Measurements from ENCODE around the gene NTSR2.
A peak's percentile ranks its signal among the peaks of the same experiment; 100 is the strongest.

NTSR2 gene

DNA sequence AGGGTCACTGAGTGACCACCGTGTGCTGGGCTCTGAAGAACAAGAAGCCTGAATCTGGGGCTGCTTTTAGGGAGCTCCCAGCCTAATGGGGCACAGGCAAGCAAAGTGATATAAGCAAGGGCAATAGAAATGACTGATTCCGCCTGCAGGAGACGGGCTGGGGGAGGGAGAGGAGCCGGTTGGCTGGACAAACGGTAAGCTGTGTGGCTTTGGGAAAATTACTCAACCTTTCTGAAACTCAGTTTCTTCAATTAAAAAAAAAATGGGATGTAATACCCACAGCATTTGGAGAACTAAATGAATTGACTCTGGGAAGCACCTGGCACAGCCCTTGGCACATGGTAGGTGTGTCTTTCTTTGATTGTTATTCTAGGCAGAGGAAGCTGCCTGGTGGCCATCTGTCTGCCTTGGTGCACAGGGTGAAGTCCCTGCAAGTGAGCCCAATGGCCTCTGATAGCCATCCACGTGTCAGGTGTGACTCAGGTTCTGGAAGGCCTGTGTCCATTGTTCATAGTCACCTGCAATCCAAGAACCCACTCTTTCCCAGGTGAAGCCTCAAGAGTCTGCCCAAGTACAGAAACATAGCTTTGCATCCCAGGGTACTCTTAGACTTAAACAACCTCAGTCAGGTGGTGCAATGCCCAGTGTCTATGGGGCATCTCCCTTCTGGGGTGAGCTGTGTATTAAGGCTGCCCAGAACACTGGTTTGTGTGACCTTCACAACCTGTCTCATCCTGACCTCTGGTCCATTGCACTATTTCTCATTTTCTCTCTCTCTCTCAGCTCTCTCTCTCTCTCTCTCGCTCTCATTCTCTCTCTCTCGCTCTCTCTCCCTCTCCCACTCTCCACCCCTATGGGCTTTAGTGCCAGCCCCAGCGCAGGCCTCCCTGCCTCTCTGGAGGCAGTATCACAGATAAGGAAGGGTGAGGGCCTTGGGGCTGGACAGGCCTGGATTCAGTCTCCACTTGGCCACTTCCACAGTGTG is 30.0 kb upstream of the NTSR2 start:
- peak; percentile 44 for DNase-seq (ENCODE audit: low spot score)

DNA sequence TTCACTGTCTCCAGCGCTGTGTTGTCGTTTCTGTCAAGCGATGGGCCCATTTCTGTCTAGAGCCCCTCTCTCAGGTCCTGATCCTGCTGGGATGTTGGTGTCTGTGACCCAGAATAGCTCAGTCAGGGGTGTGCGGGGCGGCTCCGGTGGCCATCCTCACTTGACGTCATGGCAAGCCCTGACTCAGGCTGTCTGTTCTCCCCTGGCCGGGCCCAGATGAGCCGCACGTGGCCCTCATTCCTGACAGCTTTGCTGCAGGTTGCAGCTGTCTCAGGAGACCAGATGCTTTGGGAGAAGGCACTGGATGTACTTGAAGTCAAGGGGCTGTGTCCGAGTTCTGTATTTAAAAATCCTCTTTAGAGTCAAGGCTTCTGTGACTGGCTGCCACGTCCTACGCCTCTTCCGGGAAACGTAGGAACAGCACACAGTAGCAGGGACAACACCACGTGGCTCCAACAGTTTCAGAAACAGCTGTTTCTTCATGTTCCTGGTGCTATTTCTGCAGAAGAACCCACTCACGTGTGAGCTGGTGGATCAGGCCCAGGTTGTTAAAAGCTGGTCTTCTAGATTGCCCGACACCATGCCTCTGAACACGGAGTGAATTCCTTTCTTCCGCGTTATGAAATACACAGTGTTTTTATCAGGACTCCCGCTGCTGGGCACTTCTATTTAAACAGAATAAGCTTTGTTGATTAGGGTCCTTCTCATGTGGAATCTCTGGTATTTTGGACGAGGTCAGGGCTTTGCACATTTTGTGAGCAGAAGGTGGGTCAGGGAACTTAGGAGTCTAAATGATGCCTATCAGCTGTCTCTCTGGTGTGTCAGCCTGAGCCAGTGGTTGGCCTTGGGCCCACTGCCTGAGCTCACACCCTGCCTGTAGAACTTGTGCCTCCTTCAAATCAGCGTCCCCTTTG is 28.3 kb upstream of the NTSR2 start:
- DNase-seq (ENCODE audit: low spot score), result peak; percentile 37

DNA sequence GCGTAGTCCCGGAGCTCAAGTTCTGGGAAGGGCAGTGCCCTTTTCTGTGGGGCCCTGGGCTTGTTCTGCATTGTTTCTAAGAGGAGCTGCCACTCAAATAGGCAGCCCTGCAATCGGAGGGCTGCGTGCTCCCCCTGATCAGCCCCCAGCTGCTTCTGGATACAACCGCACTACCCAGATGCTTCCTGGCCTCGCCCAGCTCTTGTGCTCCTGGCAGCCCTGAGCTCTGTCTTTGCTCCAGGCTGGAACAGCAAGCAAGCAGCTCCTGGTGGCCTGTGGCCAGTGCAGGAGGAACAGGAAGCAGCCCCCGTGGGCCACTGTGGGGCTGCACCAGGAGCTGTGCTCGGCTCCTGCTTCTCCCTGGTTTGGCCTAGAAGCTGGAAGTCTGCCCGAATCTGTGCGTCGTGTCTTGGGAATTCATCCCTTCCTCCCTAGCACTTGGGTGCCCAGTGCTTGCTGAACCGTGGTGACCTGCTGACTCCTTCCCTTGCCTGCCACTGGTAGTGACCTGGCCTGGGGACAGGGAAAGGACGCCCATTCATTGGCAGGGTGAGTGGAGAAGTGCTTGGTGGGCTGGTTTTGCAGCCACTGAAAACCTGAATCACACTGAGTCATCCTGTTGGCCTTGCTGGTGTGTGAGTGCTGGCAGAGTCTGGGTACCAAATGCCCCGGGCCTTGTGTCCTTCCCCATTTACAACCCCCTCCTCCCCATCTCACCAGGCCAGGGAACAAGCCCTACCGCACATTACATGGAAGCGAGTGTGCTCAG is 27.3 kb upstream of the NTSR2 start:
- DNase-seq (ENCODE audit: low spot score), result peak; percentile 100

DNA sequence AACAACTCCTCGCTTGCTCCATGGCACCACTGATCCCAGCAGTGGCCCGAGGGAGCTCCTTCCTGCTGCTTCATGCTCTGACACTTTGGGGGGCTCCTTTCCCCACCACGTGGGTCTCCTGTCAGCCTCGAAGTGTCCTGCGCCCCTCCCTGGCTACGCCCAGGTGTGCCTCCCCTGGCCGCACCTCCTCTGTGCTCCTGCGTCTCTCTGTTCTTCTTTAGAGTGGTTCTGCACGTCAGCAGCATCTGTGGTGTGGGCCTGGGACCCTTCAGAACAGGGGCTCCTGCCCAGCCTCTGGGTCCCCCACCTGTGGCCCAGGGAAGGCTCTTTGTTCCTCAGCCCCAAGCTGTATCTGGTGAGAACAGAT is 26.7 kb upstream of the NTSR2 start:
- DNase-seq (ENCODE audit: low spot score), result no peak

DNA sequence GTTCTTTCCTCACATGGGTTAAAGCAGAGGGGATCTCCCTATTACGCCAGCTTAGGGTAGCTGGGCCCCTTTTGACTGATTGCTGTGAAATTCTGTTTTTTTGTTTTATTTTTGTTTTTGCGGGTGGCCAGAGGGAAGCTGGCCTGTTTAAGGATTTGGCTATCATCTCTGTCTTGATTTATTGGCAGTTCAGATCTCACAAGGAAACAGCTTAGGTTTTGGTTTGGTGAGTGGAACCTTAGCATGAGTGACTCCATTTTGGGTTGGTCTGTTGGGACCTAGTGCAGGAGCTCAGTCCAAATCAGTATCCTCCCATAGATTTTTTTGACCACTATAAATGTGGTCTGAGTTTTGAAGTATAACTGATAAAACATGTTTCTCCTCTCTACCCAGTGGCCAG is 25.6 kb upstream of the NTSR2 start:
- DNase-seq (ENCODE audit: low spot score), result no peak

DNA sequence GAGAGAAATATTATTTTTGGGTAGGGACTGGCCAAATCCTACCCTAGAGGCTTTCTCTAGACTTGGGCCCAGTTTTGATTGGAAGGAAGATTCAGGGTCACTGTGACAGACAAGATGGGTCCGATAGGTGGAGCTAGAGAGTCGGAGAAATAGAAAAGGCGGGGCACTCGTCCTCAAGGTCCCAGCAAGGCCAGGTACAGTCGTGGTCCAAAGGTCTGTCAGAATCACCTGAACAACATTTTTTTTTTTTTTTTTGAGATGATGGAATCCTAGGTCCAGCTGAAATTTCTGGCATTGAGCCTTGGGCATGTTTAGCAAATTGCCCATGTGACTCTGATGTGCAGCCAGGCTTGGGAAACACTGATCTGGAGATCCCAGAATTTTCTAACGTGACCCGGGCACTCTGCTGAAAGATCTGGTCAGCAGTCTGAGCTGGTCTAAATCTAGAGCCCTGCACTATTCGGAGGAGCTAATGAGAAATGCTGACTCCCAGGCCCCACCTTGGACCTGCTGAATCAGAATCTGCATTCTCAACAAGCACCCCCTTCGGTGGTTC is 23.0 kb upstream of the NTSR2 start:
- DNase-seq (ENCODE audit: low spot score), result peak; percentile 74

DNA sequence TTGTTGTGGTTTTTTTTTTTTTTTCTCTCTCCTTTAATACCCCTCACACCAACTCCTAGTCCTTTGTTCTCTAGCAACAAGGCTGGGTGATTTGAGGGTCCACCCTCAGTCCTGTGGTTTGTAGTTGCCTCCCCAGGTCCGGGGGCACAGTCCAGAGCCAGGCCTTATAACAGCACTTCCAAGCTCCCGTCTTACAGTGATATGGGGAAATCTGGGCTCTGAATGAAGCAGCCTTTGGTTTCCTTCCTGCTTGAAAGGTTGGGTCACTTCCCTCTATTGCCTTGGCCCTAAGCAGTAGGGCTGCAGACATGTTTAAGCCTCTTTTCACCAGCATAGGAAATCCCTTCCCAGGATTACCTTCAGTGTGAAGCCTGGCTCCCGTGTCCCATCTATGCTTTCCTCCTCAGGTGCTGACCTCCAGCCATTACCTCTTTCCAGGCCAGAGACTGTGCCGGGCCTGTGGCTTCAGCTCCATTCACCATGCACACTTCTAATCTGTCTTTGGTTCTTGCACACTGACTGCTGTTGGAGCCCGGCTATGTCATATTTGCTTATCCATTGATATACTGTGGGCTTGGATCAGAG is 21.2 kb upstream of the NTSR2 start:
- no peak for DNase-seq (ENCODE audit: low spot score)

DNA sequence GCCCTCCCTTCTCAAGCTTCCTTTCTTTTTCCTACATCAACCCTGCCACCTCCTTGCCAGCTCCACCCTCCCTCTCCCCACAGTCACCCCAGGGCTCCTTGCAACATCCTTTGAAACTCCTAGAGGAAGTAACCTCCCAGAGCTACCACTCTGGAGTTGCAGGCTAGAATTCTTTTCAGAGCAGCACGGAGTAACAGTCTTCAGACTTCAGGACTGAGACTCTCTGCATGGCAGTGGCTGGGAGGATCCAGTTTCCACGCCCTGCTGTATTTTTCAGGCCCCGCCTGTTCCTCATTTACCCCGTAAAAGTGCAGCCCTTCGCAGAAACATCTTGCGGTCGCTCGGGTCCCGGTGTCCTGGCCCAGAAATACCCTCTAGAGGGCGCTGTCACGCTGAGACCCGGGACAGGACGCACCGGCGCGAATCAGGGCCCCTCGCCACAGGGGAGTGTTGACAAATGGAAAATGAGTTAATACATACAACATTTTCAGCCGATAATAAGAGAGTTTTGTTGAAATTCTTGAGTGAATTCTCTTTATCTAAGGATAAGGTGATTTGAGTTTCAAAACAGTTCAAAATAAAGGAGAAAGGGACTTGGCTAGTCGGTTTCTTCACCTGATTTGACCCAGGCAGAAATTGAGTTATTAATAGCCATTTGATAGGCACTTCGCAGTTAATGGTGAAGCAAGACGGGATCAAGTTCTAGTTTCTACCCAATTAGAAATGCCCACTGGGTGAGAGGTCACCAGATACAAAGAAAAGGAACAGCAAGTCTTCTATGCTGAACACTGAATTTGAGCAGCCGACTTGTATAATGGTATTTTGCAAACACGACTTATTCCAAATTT is 18.5 kb upstream of the NTSR2 start:
- peak; percentile 83 for DNase-seq (ENCODE audit: low spot score)

DNA sequence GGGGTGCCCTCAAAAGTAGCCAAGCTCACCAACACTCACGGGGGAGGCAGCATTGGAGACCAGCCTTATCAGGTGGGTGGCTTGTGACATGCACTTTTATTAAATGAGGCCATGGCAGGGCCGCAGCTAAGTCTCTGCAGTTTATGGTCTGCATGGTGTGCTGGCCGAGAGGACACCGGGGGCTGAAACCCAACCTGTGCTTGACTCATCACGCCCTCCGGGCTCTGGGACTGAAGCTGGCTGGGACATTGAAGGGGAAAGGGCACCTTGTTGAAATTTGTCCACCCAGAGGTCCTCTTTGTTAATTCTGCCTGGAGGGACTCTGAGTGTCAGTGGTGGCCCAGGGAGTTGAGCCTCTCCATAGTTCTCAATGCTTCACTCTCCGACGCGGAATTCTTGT is 17.7 kb upstream of the NTSR2 start:
- no peak for DNase-seq (ENCODE audit: low spot score)

DNA sequence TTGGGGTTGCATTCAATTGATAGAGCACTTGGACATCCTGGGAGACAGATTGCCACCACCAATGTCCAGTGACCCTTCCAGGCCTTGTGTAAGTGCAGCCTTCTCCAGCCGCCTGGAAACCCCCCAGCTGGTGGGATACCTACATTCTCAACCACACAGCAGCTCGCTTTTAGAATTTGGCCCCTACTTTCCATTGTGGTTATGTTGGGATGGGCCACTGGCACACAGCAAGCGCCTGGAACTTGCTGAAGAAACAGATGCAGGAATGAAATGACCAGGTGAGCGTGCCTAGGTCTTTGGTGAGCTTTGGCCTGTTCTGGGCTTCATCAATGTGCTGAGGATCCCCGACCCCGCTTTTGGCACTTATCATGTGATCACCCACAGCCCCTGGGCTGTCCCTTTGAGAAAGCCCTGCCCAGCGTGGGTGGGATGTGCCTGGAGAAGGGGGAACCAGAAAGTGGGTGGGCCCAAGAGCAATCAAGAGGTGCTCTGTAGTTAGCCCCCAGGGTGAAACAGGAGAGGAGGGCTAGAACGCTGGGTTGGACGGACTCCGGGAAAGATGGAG is 16.0 kb upstream of the NTSR2 start:
- DNase-seq (ENCODE audit: low spot score), result no peak

DNA sequence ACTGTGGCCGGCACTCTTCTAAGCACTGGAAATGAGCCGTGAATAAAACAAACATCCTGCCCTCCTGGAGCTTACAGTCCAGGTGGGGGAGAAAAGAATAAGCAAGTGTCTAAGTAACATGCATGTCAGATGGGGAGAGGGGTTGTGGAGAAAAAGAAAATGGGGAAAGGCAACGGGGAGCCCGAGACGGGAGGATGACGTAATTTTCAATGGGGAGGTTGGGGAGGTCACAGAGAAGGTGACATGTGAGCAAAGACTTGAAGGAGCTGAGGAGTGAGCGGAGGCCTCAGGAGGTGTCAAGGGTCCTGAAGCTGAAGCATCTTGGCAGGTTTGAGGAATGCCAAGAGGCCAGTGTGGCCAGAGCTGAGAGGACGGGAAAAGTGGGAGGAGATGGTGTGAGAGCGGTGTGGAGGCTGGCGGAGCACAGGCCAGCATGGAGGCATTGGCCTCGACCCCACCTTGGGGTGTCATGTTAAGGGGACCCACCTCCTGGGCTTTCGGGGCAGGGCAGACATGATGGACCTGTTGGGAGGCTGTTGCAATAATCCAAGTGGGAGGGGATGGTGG is 15.0 kb upstream of the NTSR2 start:
- DNase-seq (ENCODE audit: low spot score), result no peak

DNA sequence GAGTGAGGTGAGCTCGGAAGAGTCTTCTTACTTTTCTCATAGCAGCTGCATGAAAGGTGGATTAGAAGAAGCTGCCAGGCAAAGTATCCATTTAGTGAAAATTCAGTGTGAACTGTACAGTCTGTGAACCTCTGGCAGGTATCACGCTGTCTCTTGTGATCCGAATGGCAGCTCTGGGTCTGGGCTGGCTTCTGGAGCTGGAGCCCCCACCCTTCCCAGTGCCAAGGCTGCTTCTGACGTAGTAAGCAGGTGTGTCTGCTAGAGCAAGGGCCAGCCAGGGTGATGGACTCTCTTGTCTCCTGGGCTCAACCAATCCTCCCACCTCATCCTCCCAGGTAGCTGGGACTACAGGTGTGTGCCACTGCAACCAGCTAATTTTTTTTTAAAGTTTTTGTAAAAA is 14.0 kb upstream of the NTSR2 start:
- no peak for DNase-seq (ENCODE audit: low spot score)

DNA sequence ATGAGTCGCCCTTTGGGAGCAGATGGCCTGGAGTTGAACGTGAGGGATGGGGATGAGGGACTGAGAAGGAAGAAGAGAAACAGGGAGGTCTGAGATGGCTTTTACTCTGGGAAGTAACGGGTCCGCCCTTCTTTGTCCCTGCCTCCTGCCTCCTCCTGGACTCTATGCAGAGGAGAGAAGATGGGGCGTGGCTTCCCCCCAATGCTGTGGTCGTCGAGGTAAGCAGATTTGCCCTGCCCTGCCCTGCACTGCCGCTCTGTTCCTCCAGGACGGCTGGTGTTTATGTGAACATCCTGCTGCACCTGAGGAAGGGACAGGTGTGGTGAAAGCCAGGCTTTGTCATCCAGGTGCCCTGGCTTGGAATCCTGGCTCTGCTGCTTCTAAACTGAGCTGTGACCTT is 13.5 kb upstream of the NTSR2 start:
- no peak for DNase-seq (ENCODE audit: low spot score)

DNA sequence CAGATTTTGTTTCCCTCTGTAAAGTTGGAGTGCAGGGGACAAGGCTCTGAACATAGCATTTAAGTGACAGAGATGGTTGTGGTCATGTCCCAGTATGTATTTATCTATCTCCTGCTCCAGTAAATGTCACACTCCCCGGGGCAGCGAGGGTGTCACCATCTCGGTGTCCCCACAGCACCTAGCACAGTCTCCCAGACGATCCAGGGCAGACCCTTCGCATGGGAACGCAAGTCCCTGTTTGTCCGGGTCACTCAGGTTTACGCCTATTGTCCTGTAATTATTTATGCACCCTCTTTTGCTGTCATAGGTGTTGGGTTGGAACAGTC is 12.6 kb upstream of the NTSR2 start:
- no peak for DNase-seq (ENCODE audit: low spot score)

DNA sequence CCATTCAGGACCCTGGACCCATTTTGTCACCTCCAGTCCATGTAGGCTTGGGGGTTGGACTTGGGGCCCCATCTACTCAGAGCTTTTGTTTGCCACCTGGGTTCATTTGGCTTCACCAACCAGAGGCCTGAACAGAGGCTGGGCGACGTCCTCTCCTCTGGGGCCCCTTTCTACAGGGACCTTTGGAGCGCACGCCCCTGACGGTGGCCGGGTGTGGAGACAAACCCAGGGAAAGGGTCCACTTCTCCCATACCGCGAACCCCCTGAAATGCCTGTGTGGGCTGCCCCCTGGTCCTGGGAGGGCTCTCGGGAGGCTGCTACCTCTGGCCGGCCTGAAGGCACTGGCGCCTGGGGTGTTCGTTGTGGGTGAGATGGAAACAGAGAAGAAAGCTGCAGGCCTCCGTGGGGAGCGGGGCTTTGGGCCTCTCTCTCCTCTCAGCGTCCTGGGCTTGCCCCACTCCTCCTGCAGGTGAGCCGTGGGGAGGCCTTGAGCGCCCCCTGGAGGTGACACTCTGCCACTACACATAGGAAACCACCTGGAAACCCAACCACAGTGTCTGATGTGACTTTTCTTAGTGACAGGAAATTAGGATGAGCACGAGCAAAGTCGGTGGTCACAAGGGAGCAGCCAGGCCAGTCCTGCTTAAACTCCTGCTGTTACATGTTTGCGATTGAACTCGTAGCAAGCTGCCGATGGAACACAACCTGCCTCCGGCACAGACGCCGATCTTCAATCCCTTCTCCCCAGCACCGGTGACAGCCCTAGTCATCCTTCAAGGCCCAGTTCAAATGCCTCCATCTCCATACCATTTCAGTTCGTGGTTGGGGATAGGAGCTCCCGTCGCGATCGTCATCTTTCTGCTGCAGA is 12.0 kb upstream of the NTSR2 start:
- DNase-seq (ENCODE audit: low spot score), result peak; percentile 46

DNA sequence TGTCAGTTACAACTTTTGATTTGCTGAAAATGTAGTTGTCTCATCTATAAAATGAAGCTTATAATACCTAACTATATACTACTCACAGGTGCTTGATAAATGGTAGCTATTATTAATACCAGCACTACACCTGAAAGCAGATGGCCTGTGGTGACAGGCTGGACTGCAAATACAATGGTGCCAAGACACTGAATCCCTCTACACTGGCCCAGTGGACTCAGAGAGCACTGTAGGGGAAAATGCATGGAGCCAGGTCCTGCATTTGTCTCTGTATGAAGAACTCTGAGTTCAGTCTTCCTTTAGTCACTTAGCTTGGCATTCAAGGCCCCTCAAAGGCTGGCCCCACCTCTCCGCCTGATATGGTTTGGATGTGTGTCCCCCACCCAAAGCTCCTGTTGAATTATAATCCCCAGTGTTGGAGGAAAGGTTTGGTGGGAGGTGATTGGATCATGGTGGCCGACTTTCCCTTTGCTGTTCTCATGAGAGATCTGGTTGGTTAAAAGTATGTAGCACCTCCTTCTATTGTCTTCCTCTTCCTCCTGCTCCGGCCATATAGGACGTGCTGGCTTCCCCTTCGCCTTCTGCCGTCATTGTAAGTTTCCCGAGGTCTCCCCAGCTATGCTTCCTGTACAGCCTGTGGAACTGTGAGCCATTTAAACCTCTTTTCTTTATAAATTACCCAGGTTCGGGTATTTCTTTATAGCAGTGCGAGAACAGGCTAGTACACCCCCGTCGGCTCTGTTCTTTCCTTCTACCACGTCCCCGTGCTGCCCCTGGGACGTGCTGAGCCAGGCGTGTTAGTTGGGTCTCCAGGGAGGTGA is 11.1 kb upstream of the NTSR2 start:
- no peak for DNase-seq (ENCODE audit: low spot score)

DNA sequence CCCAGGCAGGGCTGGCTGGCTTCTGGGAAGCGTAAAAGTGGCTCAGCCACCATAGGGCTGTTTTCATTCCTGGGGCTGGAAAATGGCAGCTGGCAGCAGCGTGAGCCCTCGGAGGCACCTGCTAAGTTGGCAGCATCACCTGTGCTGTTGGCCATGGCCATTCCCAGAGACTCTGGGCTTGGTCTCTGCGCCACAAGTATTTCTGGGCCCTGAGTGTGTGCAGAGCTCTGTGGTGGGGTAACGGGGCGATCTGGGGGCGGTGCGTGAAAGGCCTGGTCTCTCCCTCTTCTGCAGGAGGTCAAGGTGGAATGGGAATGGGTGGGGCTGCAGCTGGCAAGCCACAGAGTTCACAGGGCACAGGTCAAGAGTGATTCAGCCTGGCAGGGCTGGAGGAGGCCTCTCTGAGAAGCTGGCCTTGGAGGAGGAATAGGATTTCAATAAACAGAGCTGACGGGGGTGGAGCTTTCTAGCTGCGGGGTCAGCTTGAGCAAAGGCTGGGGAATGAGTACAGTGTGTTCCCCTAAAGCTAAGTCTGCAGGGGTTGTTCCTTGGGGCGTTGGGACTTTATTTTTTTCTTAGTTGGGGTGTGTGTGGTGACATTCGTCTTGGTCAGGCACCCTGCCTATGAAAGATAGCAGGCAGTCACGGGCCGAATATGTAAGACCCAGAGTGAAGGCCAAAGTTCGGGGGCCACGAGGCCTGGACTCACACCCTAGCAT is 10.3 kb upstream of the NTSR2 start:
- DNase-seq (ENCODE audit: low spot score), result no peak

Data from kidney tubule cell (primary cell).